GM21786 (cell line): Measurements from ENCODE around the gene NUPR2.
A peak's percentile ranks its signal among the peaks of the same experiment; 100 is the strongest.
"Not testable (repeated sequence)": the region's sequence is repeated elsewhere in the genome, so short reads cannot be mapped to it uniquely, and the experiment has no call there.

Source experiments
- ATAC-seq: cut with Tn5 transposase; IDR thresholded peaks from one replicate; pipeline ENCODE4 v1.9.1; 2021; ENCODE audit not compliant: unreplicated experiment

Gene NUPR2, protein sequence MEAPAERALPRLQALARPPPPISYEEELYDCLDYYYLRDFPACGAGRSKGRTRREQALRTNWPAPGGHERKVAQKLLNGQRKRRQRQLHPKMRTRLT

GRCh38 chr7:56115852-56116538 is at the start of gene NUPR2:
TSS of gene NUPR2 (minus strand) at chr7:56116417. CDS start at chr7:56116314, 103 bp downstream.
- ATAC-seq, result no peak

DNA sequence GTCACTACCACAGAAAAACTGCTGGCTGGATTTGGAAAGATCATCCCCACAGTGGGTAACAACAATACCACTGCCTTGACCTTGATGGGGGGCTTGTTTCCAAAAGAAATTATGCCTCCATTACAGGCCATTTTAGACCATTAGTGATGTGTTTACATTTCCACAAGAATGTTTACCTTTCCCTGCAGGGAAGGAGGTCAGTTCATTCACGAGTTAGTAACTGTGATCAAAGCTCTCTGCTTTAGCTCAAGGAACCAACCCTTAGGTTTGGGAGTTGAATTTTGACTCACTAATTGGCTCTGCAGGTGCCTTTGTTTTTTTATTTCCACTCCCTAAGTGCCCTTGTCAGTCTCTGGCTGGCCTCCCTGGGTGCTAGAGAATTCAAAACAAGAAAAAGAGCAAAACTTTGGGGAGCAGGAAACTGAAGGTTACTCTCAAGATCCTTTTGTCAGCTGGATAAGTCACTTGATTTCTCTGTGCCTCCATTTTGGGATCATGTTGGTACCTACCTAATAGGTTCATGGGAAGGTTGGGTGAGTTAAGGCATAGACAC is 41.1 kb upstream of the NUPR2 start:
- no peak for ATAC-seq

GRCh38 chr7:56131062-56131461 is 14.8 kb upstream of the NUPR2 start:
- ATAC-seq, result not testable (repeated sequence)

- ATAC-seq, result no peak
Observed at GRCh38 chr7:56127241-56127975, 11.2 kb upstream of the NUPR2 start.

GRCh38 chr7:56125831-56126230 is 9.6 kb upstream of the NUPR2 start:
- no peak for ATAC-seq

- ATAC-seq, result no peak
Observed at GRCh38 chr7:56124981-56125380, 8.8 kb upstream of the NUPR2 start.

DNA sequence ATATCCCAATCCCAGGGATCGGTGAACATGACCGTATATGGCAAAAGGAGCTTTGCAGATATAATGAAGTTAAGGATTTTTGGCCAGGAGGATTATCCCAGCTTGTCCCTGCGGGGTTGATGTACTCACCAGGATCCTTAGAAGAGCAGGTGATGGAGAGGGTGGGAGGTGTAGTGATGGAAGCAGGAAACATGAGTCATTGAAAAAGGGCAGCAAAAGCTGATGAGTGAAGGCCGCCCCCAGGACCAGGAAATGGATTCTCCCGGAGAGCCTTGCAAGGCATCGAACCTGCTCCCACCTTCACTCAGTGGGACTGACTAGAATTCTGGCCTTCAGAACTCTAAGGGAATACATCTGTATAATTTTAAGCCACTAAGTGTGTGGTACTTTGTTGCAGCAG is 5.2 kb upstream of the NUPR2 start:
- ATAC-seq, result no peak

GRCh38 chr7:56112244-56112643 is 4.0 kb downstream of the NUPR2 start:
- not testable (repeated sequence) for ATAC-seq

- ATAC-seq, result no peak
Observed at GRCh38 chr7:56110611-56111010, 5.6 kb downstream of the NUPR2 start.

- ATAC-seq, result no peak
Observed at GRCh38 chr7:56107954-56108258, 8.3 kb downstream of the NUPR2 start.

- ATAC-seq, result peak; percentile 99
Observed at GRCh38 chr7:56106108-56107073, 9.8 kb downstream of the NUPR2 start, which contains the start of gene CHCHD2. TSS of gene CHCHD2 (minus strand) at chr7:56106476. CDS start at chr7:56106413, 63 bp downstream.

GRCh38 chr7:56105508-56105907 is 10.7 kb downstream of the NUPR2 start:
- no peak for ATAC-seq

DNA sequence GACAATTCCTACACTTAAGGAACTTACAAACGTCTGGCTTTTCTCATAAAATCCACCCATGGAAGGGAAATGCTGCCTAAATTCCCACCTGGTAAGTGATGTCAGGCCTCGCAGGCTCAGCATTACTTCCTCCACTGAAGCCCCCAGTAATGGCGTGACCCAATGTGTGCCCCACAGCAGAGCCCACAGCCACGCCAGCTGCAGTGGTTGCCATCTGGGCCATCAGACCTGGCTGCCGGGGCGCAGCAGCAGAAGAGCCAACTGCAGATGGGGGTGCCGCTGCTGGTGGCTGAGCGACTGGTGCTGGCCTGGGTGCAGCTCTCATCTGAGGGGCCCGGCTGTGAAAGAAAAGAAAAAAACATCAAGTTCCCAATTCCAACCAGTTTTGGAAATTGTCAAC is 12.1 kb downstream of the NUPR2 start:
- ATAC-seq, result not testable (repeated sequence)

DNA sequence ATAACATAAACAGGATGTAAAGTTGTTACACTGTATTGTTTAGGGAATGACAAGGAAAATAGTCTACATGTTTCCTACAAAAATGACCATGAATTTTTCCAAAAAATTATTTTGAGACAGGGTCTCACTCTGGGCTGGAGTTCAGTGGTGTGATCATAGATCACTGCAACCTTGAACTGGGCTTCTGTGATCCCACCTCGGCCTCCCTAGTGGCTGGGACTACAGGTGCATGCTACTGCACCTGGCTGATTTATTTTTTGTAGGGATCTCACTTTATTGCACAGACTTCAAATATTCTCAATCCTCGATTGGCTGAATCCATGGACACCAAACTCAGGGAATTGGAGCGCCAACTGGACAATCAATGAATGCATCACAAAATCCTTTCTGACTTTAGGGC is 16.6 kb downstream of the NUPR2 start:
- ATAC-seq, result no peak

GRCh38 chr7:56098187-56099008 is 17.8 kb downstream of the NUPR2 start:
- ATAC-seq, result not testable (repeated sequence)

GRCh38 chr7:56097700-56098099 is 18.5 kb downstream of the NUPR2 start:
- ATAC-seq, result no peak

DNA sequence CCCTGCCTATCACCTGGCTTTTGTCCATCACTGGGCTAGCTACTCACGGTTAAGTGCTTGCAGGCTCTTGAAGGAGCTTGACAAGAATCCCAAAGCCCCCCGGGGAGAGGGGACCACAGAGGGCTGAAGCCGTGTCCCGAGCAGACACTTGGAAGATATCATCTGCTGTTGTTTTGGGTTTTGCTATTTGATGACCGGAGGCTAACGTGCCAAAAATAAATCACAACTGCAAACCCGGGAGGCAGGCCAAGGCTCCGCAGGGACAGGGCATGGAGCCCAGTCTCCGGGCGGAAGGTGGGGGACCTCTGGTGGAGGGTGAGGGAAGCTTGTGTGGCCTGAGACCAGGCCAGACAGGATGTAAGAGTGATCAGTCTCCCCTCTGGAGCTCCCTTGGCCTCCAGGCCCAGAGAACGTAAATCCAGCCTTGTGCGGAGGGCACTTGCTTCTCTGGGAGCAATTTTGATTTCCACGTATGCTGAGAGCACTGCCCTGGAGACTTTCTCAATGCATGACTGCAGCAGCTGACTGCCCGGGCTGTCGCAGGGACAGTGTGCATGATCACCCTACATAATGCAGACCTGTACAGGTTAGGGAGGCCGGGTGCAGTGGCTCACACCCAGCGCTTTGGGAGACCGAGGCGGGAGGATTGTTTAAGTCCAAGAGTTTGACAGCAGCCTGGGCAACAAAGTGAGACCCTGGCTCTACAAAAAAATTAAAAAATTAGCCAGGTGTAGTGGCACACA is 23.3 kb downstream of the NUPR2 start, which contains the start of gene PHKG1:
TSS of gene PHKG1 (minus strand) at position 164 of the 743 bp plus-strand sequence. CDS start 4,011 bp downstream, outside the sequence.
- ATAC-seq, result no peak

DNA sequence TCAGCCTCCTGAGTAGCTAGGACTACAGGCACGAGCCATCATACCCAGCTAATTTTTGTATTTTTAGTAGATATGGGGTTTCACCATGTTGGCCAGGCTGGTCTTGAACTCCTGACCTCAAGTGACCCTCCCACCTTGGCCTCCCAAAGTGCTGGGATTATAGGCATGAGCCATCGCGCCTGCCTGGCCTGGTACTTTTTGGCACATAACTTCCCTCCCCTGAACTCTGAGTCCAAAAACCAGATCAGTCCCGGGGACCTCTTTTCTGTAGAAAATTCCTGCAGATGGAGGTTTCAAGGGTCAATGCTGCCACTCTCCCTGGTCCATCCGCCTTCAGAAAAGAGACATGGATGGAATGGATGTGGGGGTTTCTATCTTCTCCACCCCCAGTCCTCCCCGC is 23.8 kb downstream of the NUPR2 start:
- ATAC-seq, result not testable (repeated sequence)

DNA sequence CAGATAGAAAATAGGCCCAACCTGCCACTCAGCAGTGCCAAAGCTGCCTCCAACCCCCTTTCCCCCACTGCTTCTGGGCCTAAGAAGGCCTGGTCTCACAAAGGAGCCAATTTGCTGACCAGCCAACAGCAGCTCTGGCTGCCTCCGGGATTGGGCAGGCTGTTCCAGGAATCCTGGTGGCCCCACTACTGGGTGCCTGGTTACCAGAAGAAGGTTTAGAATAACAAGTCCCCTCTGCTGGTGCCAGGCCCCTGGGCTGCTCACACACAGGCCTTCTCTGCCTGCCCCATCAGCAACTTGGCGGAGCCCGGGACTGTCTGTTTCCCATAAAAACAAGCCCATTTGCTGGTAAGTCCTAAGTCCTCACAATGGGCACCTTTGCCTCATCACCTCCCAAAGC is 24.6 kb downstream of the NUPR2 start:
- ATAC-seq, result no peak
